ENCODE measurements around the gene ARVCF. TPM values are rescaled to one million over a fixed set of nuclear protein-coding genes. Genes with fewer than 3 reads are reported as not detected.

ARVCF gene
- total and polyA plus RNA-seq, 9 of the 15 experiments (the other 6 are each of a cell fraction or from before 2014, with no cell fraction given): 0.03 to 97.4 (median 15.6) TPM

DNA sequence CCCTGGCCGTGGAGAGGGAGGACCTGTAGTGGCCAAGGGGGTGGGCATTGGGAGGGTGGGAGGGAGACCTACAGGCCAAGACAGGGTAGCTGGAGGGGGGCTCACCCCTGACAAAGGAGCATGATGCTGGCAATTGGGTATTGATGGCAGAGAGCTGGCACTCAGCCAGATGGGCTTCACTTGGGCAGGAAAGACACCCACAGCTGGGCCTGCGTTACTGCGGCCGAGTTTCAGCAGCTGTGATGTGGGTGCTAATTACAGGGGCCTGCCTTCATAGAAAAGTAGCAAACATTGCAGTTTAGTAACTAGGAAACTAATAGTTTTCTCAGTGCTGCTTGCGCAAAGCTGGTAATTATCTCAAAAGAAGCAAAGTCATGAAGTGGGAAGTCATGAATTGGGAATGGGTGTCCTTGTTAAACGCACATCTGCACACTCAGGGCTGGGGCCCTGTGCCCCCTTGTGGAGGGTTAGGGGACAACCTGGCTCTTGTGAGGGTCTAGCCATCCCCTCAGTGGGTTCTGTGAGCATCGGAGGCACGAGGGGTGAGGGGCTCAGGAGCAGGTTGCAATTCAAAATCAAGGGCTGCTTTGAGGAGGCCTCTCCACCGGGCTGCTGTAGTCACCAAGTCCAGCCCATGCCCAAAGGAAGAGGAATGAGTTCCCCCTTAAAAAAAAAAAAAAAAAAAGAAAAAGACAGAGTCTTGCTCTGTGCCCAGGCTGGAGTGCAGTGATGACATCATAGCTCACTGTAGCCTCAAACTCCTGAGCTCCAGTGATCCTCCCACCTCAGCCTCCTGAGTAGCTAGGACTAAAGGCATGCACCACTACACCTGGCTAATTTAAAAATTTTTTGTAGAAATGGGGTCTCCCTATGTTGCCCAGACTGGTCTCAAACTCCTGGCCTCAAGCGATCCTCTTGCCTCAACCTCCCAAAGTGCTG is 50.6 kb downstream of the ARVCF start (continued):
- TF ChIP-seq, protein P1, sequence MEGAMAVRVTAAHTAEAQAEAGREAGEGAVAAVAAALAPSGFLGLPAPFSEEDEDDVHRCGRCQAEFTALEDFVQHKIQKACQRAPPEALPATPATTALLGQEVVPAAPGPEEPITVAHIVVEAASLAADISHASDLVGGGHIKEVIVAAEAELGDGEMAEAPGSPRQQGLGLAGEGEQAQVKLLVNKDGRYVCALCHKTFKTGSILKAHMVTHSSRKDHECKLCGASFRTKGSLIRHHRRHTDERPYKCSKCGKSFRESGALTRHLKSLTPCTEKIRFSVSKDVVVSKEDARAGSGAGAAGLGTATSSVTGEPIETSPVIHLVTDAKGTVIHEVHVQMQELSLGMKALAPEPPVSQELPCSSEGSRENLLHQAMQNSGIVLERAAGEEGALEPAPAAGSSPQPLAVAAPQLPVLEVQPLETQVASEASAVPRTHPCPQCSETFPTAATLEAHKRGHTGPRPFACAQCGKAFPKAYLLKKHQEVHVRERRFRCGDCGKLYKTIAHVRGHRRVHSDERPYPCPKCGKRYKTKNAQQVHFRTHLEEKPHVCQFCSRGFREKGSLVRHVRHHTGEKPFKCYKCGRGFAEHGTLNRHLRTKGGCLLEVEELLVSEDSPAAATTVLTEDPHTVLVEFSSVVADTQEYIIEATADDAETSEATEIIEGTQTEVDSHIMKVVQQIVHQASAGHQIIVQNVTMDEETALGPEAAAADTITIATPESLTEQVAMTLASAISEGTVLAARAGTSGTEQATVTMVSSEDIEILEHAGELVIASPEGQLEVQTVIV (CRISPR knock-in tag; IDR thresholded peaks at IDR 0.05; ENCODE audit: borderline replicate concordance): peak; percentile 69; the same call in 1 of the 2 replicates
- TF ChIP-seq, protein P2, sequence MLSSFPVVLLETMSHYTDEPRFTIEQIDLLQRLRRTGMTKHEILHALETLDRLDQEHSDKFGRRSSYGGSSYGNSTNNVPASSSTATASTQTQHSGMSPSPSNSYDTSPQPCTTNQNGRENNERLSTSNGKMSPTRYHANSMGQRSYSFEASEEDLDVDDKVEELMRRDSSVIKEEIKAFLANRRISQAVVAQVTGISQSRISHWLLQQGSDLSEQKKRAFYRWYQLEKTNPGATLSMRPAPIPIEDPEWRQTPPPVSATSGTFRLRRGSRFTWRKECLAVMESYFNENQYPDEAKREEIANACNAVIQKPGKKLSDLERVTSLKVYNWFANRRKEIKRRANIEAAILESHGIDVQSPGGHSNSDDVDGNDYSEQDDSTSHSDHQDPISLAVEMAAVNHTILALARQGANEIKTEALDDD (IDR thresholded peaks at IDR 0.05): peak; percentile 74; the same call in 1 of the 2 replicates
- TF ChIP-seq RB1 (IDR thresholded peaks at IDR 0.05; ENCODE audit: low read depth) (peak; percentile 49; the same call in 1 of the 2 replicates), MYC (IDR thresholded peaks at IDR 0.05; ENCODE audit: low read depth, low read length) (0 out of 2 replicates have a peak, but pooled peaks have one; percentile 40), MYC (CRISPR knock-in tag; IDR thresholded peaks at IDR 0.05; ENCODE audit: borderline replicate concordance, low read depth) (no peak), RNF2 (IDR thresholded peaks at IDR 0.05) (no peak), TCF7L2 (IDR thresholded peaks at IDR 0.05; ENCODE audit: low read depth, low read length) (0 out of 2 replicates have a peak, but pooled peaks have one; percentile 36), L3MBTL2 (IDR thresholded peaks at IDR 0.05) (no peak), ZNF830 (CRISPR knock-in tag; IDR thresholded peaks at IDR 0.05) (peak; percentile 65; the same call in 1 of the 2 replicates), MAFG (tag; conservative IDR thresholded peaks at IDR 0.05) (peak; percentile 75), TAF9B (IDR thresholded peaks at IDR 0.05; ENCODE audit: partially characterized antibody) (no peak), POLR2B (IDR thresholded peaks at IDR 0.05; ENCODE audit: low read depth, partially characterized antibody) (peak; percentile 7), MEF2D (tag; conservative IDR thresholded peaks at IDR 0.05; ENCODE audit: low read depth) (no peak)
- TF ChIP-seq, protein P3, sequence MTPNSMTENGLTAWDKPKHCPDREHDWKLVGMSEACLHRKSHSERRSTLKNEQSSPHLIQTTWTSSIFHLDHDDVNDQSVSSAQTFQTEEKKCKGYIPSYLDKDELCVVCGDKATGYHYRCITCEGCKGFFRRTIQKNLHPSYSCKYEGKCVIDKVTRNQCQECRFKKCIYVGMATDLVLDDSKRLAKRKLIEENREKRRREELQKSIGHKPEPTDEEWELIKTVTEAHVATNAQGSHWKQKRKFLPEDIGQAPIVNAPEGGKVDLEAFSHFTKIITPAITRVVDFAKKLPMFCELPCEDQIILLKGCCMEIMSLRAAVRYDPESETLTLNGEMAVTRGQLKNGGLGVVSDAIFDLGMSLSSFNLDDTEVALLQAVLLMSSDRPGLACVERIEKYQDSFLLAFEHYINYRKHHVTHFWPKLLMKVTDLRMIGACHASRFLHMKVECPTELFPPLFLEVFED (CRISPR knock-in tag; conservative IDR thresholded peaks at IDR 0.05): 0 out of 2 replicates have a peak, but pooled peaks have one; percentile 8
- TF ChIP-seq, protein P4, sequence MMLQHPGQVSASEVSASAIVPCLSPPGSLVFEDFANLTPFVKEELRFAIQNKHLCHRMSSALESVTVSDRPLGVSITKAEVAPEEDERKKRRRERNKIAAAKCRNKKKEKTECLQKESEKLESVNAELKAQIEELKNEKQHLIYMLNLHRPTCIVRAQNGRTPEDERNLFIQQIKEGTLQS (IDR thresholded peaks at IDR 0.05): peak; percentile 88
- TF ChIP-seq, protein P4 (CRISPR knock-in tag; conservative IDR thresholded peaks at IDR 0.05): no peak
- TF ChIP-seq, protein P5, sequence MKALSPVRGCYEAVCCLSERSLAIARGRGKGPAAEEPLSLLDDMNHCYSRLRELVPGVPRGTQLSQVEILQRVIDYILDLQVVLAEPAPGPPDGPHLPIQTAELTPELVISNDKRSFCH (CRISPR knock-in tag; IDR thresholded peaks at IDR 0.05): no peak
- TF ChIP-seq, protein P5 (tag; IDR thresholded peaks at IDR 0.05): peak; percentile 75

Measured in K562 (cell line).